DMS114 treated with DMSO at 0.1 percent for 48 hours (cell line): ENCODE data around the gene UPF2.
A peak's percentile ranks its signal among the peaks of the same experiment; 100 is the strongest.
"Not testable (repeated sequence)": the region's sequence is repeated elsewhere in the genome, so short reads cannot be mapped to it uniquely, and the experiment has no call there.

ENCODE experiments used
- DNase-seq: peaks from one replicate; lab custom pipeline; 2025; ENCODE audit not compliant: unreplicated experiment; lab: John Stamatoyannopoulos, UW

The UPF2 gene

GRCh38 chr10:12041766-12042408, 722 bp downstream of the UPF2 start:
- DNase-seq: no peak

GRCh38 chr10:12036073-12036655, 6.4 kb downstream of the UPF2 start:
- DNase-seq: no peak

GRCh38 chr10:12031404-12031803, 11.2 kb downstream of the UPF2 start:
- no peak for DNase-seq

GRCh38 chr10:12027539-12027938, 15.1 kb downstream of the UPF2 start:
- no peak for DNase-seq

- no peak for DNase-seq
Observed at GRCh38 chr10:12025591-12025990, 17.0 kb downstream of the UPF2 start.

- DNase-seq: no peak
Observed at GRCh38 chr10:12022580-12023257, 19.9 kb downstream of the UPF2 start.

- no peak for DNase-seq
Observed at GRCh38 chr10:12020574-12020973, 22.0 kb downstream of the UPF2 start.

- no peak for DNase-seq
Observed at GRCh38 chr10:12019283-12019971, 23.2 kb downstream of the UPF2 start.

GRCh38 chr10:12018438-12019282, 23.9 kb downstream of the UPF2 start:
- no peak for DNase-seq

GRCh38 chr10:12013926-12014325, 28.7 kb downstream of the UPF2 start:
- DNase-seq: no peak

GRCh38 chr10:12013391-12013790, 29.2 kb downstream of the UPF2 start:
- not testable (repeated sequence) for DNase-seq

- DNase-seq: no peak
Observed at GRCh38 chr10:12010353-12010752, 32.3 kb downstream of the UPF2 start.

GRCh38 chr10:12008842-12009241, 33.8 kb downstream of the UPF2 start:
- DNase-seq: not testable (repeated sequence)

GRCh38 chr10:12006671-12007070, 35.9 kb downstream of the UPF2 start:
- DNase-seq: no peak

- no peak for DNase-seq
Observed at GRCh38 chr10:11993834-11994468, 48.7 kb downstream of the UPF2 start.

GRCh38 chr10:11988924-11989323, 53.7 kb downstream of the UPF2 start:
- no peak for DNase-seq

- peak; percentile 83 for DNase-seq
Observed at GRCh38 chr10:11986593-11987216, 55.9 kb downstream of the UPF2 start.

GRCh38 chr10:11982253-11982652, 60.4 kb downstream of the UPF2 start:
- DNase-seq: no peak

GRCh38 chr10:11975795-11976194, 66.8 kb downstream of the UPF2 start:
- no peak for DNase-seq

GRCh38 chr10:11972523-11972922, 70.1 kb downstream of the UPF2 start:
- DNase-seq: not testable (repeated sequence)
